Cerebellar cortex (tissue), 1 donor: Measurements from ENCODE around the gene PSMG3.

Experiments
- DNase-seq: peaks from one replicate; pipeline ENCODE4 v3.0.0-alpha.2; 2015; ENCODE audit warnings: low spot score

PSMG3 gene

GRCh38 chr7:1558181-1558811, 11.5 kb downstream of the PSMG3 start:
- peak; percentile 40 for DNase-seq

GRCh38 chr7:1557771-1558170, 12.1 kb downstream of the PSMG3 start:
- no peak for DNase-seq

GRCh38 chr7:1557006-1557405, 12.8 kb downstream of the PSMG3 start:
- DNase-seq = no peak

- DNase-seq = peak; percentile 65
Measured at GRCh38 chr7:1555813-1556543, 13.9 kb downstream of the PSMG3 start, which contains the start of gene TMEM184A. Gene TMEM184A (minus strand): TSS chr7:1556205. CDS start chr7:1555484, 721 bp downstream.

- DNase-seq = no peak
Measured at GRCh38 chr7:1555046-1555812, 14.6 kb downstream of the PSMG3 start.

GRCh38 chr7:1554333-1555045, 15.3 kb downstream of the PSMG3 start:
- no peak for DNase-seq

- no peak for DNase-seq
Measured at GRCh38 chr7:1553512-1554210, 16.2 kb downstream of the PSMG3 start.

GRCh38 chr7:1552200-1552599, 17.6 kb downstream of the PSMG3 start:
- DNase-seq = no peak

GRCh38 chr7:1550846-1551155, 19.0 kb downstream of the PSMG3 start:
- DNase-seq = no peak

- DNase-seq = no peak
Measured at GRCh38 chr7:1550005-1550845, 19.6 kb downstream of the PSMG3 start.

GRCh38 chr7:1549357-1550004, 20.4 kb downstream of the PSMG3 start:
- DNase-seq = no peak

- no peak for DNase-seq
Measured at GRCh38 chr7:1548944-1549343, 20.9 kb downstream of the PSMG3 start.

- DNase-seq = no peak
Measured at GRCh38 chr7:1548438-1548831, 21.4 kb downstream of the PSMG3 start.

GRCh38 chr7:1547777-1548437, 21.9 kb downstream of the PSMG3 start:
- no peak for DNase-seq

- DNase-seq = no peak
Measured at GRCh38 chr7:1546909-1547776, 22.7 kb downstream of the PSMG3 start.

GRCh38 chr7:1546274-1546908, 23.4 kb downstream of the PSMG3 start:
- DNase-seq = no peak

GRCh38 chr7:1545417-1546246, 24.2 kb downstream of the PSMG3 start:
- no peak for DNase-seq
